HG03175 (cell line): ENCODE results near the gene LEKR1.
"Not testable (repeated sequence)": the region's sequence is repeated elsewhere in the genome, so short reads cannot be mapped to it uniquely, and the experiment has no call there.

ENCODE experiments used
- ATAC-seq: cut with Tn5 transposase; IDR thresholded peaks from one replicate; pipeline ENCODE4 v1.9.1; 2021; ENCODE audit warnings: mild to moderate bottlenecking, moderate library complexity; ENCODE audit not compliant: unreplicated experiment

LEKR1 gene

GRCh38 chr3:156834435-156834834, 8.3 kb downstream of the LEKR1 start:
- ATAC-seq, result no peak

- ATAC-seq, result peak; percentile 67
These were observed 8.9 kb downstream of the LEKR1 start for GRCh38 chr3:156834962-156835535.

- ATAC-seq, result no peak
These were observed 10.5 kb downstream of the LEKR1 start for GRCh38 chr3:156836701-156837100.

GRCh38 chr3:156837115-156837514, 11.0 kb downstream of the LEKR1 start:
- ATAC-seq, result no peak

GRCh38 chr3:156838035-156838434, 11.9 kb downstream of the LEKR1 start:
- no peak for ATAC-seq

- ATAC-seq, result no peak
These were observed 14.9 kb downstream of the LEKR1 start for GRCh38 chr3:156840826-156841689.

- ATAC-seq, result no peak
These were observed 17.1 kb downstream of the LEKR1 start for GRCh38 chr3:156843071-156843808.

GRCh38 chr3:156847752-156848448, 21.7 kb downstream of the LEKR1 start:
- no peak for ATAC-seq

- peak; percentile 100 for ATAC-seq
These were observed 33.4 kb downstream of the LEKR1 start for GRCh38 chr3:156859578-156859977.

GRCh38 chr3:156860873-156861272, 34.7 kb downstream of the LEKR1 start:
- no peak for ATAC-seq

GRCh38 chr3:156862338-156862737, 36.2 kb downstream of the LEKR1 start:
- no peak for ATAC-seq

- ATAC-seq, result no peak
These were observed 39.6 kb downstream of the LEKR1 start for GRCh38 chr3:156865732-156866131.

- no peak for ATAC-seq
These were observed 41.0 kb downstream of the LEKR1 start for GRCh38 chr3:156867174-156867573.

- no peak for ATAC-seq
These were observed 41.8 kb downstream of the LEKR1 start for GRCh38 chr3:156867920-156868319.

- ATAC-seq, result no peak
These were observed 47.8 kb downstream of the LEKR1 start for GRCh38 chr3:156873906-156874305.

- ATAC-seq, result not testable (repeated sequence)
These were observed 53.3 kb downstream of the LEKR1 start for GRCh38 chr3:156879491-156879890.

GRCh38 chr3:156885761-156886160, 59.6 kb downstream of the LEKR1 start:
- ATAC-seq, result no peak

- ATAC-seq, result no peak
These were observed 62.0 kb downstream of the LEKR1 start for GRCh38 chr3:156888176-156888575.

- ATAC-seq, result no peak
These were observed 62.4 kb downstream of the LEKR1 start for GRCh38 chr3:156888576-156888975.

- no peak for ATAC-seq
These were observed 66.5 kb downstream of the LEKR1 start for GRCh38 chr3:156892701-156893100.

- ATAC-seq, result not testable (repeated sequence)
These were observed 69.2 kb downstream of the LEKR1 start for GRCh38 chr3:156895374-156895773.
